Body of pancreas (tissue), 4 donors: Measurements from ENCODE around the gene SLC6A9. TPM values are rescaled to one million over a fixed set of nuclear protein-coding genes. Genes with fewer than 3 reads are reported as not detected.

Experiments
- ATAC-seq: fragments of 150-250 bp; one replicate; pipeline ENCODE4 v1.9.1; 2016
- DNase-seq, 4 donors: peaks; one replicate each; pipeline ENCODE4 v3.0.0-alpha.2; 2019
- H3K27ac ChIP-seq, 4 donors: fragments of 200-600 bp; sonication (generic); 1 replicate in 3 of 4; 2 replicates in 1 of 4; pipeline versions ENCODE4 v1.5.1 to v1.6.1; 2016 to 2019; ENCODE audit warnings: mild to moderate bottlenecking in 1 of 4, mixed read lengths in 1 of 4, moderate library complexity in 1 of 4
- H3K27me3 ChIP-seq, 2 donors: fragments of 200-600 bp; sonication (generic); one replicate each; pipeline ENCODE4 v1.6.0; 2016; ENCODE audit warnings: mild to moderate bottlenecking in 1 of 2
- H3K36me3 ChIP-seq, 2 donors: fragments of 200-600 bp; sonication (generic); replicated peaks in 1 of 2; 2 replicates each; pipeline ENCODE4 v1.5.1; 2016; ENCODE audit warnings: low read depth in 2 of 2; ENCODE audit not compliant: insufficient read depth in 1 of 2
- H3K4me1 ChIP-seq: fragments of 200-600 bp; sonication (generic); one replicate; pipeline ENCODE4 v1.6.0; 2016
- H3K4me3 ChIP-seq, 2 donors: fragments of 200-600 bp; sonication (generic); 1 replicate in 1 of 2; 2 replicates in 1 of 2; pipeline ENCODE4 v1.5.1; 2016 to 2019
- H3K9me3 ChIP-seq, 3 donors: fragments of 200-600 bp; sonication (generic); 1 replicate in 2 of 3; 2 replicates in 1 of 3; pipeline ENCODE4 v1.5.1; 2016
- CTCF ChIP-seq, 7 experiments: fragments of 450-650 bp in 4 of 7; fragments of 200-600 bp in 3 of 7; sonication (generic) in 3 of 7; IDR thresholded peaks; one replicate each; pipeline ENCODE4 v1.5.1; 2016 to 2019; ENCODE audit warnings: antibody characterized with exemption in 7 of 7
- POLR2A ChIP-seq, 3 donors: fragments of 450-650 bp; IDR thresholded peaks; one replicate each; pipeline ENCODE4 v1.6.1; 2016; ENCODE audit warnings: antibody characterized with exemption in 3 of 3, mild to moderate bottlenecking in 2 of 3
- WGBS, 2 donors: methylation state at CpG; one replicate each; pipeline ENCODE4 v1.1.5; 2017; 5-methylcytosine and 5-hydroxymethylcytosine counted together
- intact Hi-C: fragments of 100-400 bp; cut with DNase I; formaldehyde crosslinking; loops from one replicate; pipeline ENCODE4 v1.15.1; 2023
- total RNA-seq, 2 donors: library from RNA; depleted of rRNA; stranded (reverse); fragments of >200 nt; gene quantifications; one replicate each; pipeline ENCODE4 v1.1.0, GENCODE V29; 2016

Gene SLC6A9
- total RNA-seq, 2 donors from 2014 or later: 2.3 to 4.6 TPM

- TF ChIP-seq POLR2A (IDR thresholded peaks at IDR 0.05) (no peak), CTCF (IDR thresholded peaks at IDR 0.05) (no peak)
- 57 to 60% methylated on average over 9 of the region's 9 CpGs for WGBS, 2 donors
- Histone ChIP-seq H3K9me3 (no peaks in the 10 kb centered on the region), H3K4me3 (no peak overlapping the region), H3K27me3 (no peaks in the 10 kb centered on the region), H3K36me3 (no peaks in the 10 kb centered on the region), H3K4me1 (peaks cover 7% of the 10 kb centered on the region), H3K27ac (no peak overlapping the region)
- intact Hi-C loops: no loop called here
- ATAC-seq (no peak), DNase-seq (no peak)
These were observed 13.8 kb upstream of the SLC6A9 start for GRCh38 chr1:44045064-44045463.

GRCh38 chr1:44044071-44044801 is 13.0 kb upstream of the SLC6A9 start:
- H3K27ac ChIP-seq: no peak overlapping the region
- no peak for DNase-seq
- 79 to 83% methylated on average over 6 to 7 of the region's 7 CpGs for WGBS, 2 donors
- TF ChIP-seq POLR2A (IDR thresholded peaks at IDR 0.05) (no peak), CTCF (IDR thresholded peaks at IDR 0.05) (no peak)
- no peaks in the 10 kb centered on the region for H3K36me3 ChIP-seq
- no peaks in the 10 kb centered on the region for H3K27me3 ChIP-seq
- H3K9me3 ChIP-seq: no peaks in the 10 kb centered on the region
- ATAC-seq: no peak
- intact Hi-C loops: loop anchor here (5.0 kb wide), 1 partner anchor 42 kb away; no protein-coding TSS in a partner anchor
- H3K4me1 ChIP-seq: peaks cover 7% of the 10 kb centered on the region
- no peak overlapping the region for H3K4me3 ChIP-seq

- Histone ChIP-seq H3K9me3 (no peaks in the 10 kb centered on the region), H3K36me3 (no peaks in the 10 kb centered on the region), H3K27ac (no peak overlapping the region), H3K27me3 (no peaks in the 10 kb centered on the region), H3K4me1 (peaks cover 7% of the 10 kb centered on the region), H3K4me3 (no peak overlapping the region)
- 56 to 81% methylated on average over 10 to 16 of the region's 16 CpGs for WGBS, 2 donors
- DNase-seq (no peak), ATAC-seq (no peak)
- TF ChIP-seq POLR2A (IDR thresholded peaks at IDR 0.05): no peak
- intact Hi-C loops: loop anchor here (5.0 kb wide), 1 partner anchor 41 kb away; no protein-coding TSS in a partner anchor
These were observed 12.2 kb upstream of the SLC6A9 start for GRCh38 chr1:44043176-44044070.

GRCh38 chr1:44040846-44041245 is 9.6 kb upstream of the SLC6A9 start:
- Histone ChIP-seq H3K36me3 (no peaks in the 10 kb centered on the region), H3K9me3 (no peaks in the 10 kb centered on the region), H3K27ac (no peak overlapping the region), H3K27me3 (no peaks in the 10 kb centered on the region), H3K4me1 (peaks cover 12% of the 10 kb centered on the region), H3K4me3 (no peak overlapping the region)
- TF ChIP-seq POLR2A (IDR thresholded peaks at IDR 0.05): no peak
- no peak for TF ChIP-seq CTCF (IDR thresholded peaks at IDR 0.05)
- 66 to 74% methylated on average over 4 of the region's 4 CpGs for WGBS, 2 donors
- intact Hi-C loops: loop anchor here (5.0 kb wide), 1 partner anchor 39 kb away; no protein-coding TSS in a partner anchor
- ATAC-seq: no peak
- DNase-seq: no peak

- H3K9me3 ChIP-seq: no peaks in the 10 kb centered on the region
- ATAC-seq (no peak), DNase-seq (no peak)
- H3K36me3 ChIP-seq: no peaks in the 10 kb centered on the region
- 73 to 83% methylated on average over 2 of the region's 2 CpGs for WGBS, 2 donors
- TF ChIP-seq CTCF (IDR thresholded peaks at IDR 0.05) (no peak), POLR2A (IDR thresholded peaks at IDR 0.05) (no peak)
- no peak overlapping the region for H3K27ac ChIP-seq
- peaks cover 17% of the 10 kb centered on the region for H3K4me1 ChIP-seq
- H3K27me3 ChIP-seq: no peaks in the 10 kb centered on the region
- intact Hi-C loops: loop anchor here (5.0 kb wide), 1 partner anchor 38 kb away; no protein-coding TSS in a partner anchor
- H3K4me3 ChIP-seq: no peak overlapping the region
These were observed 9.2 kb upstream of the SLC6A9 start for GRCh38 chr1:44040418-44040817.
